AG09309 (cell line): ENCODE results near the gene ZFC3H1.

Source experiments
- DNase-seq: peaks from one replicate; pipeline ENCODE4 v3.0.0-alpha.2; 2010; ENCODE audit warnings: low read depth
- H3K4me3 ChIP-seq: 2 replicates; pipeline ENCODE4 v1.5.1; 2011; ENCODE audit warnings: mild to moderate bottlenecking, low read depth, low read length, moderate library complexity; ENCODE audit not compliant: control insufficient read depth
- CTCF ChIP-seq: IDR thresholded peaks from 2 replicates; pipeline ENCODE4 v1.5.1; 2011; ENCODE audit warnings: mild to moderate bottlenecking, low read depth, low read length, inconsistent platforms; ENCODE audit not compliant: insufficient read depth, control insufficient read depth; ENCODE audit errors: missing control alignments

The ZFC3H1 gene

GRCh38 chr12:71566655-71567054, 97.0 kb downstream of the ZFC3H1 start:
- no peak overlapping the region for H3K4me3 ChIP-seq
- no peak for DNase-seq
- no peak for TF ChIP-seq CTCF

GRCh38 chr12:71565535-71565934, 98.1 kb downstream of the ZFC3H1 start:
- DNase-seq, result no peak
- no peak for TF ChIP-seq CTCF
- H3K4me3 ChIP-seq, result no peak overlapping the region

- H3K4me3 ChIP-seq, result no peak overlapping the region
- no peak for TF ChIP-seq CTCF
- no peak for DNase-seq
These were observed 100.7 kb downstream of the ZFC3H1 start for GRCh38 chr12:71562676-71563595.
